GM12873 (cell line): ENCODE measurements around the gene SEC14L5.

Experiments
- CTCF ChIP-seq: IDR thresholded peaks from 2 replicates; pipeline ENCODE4 v1.5.1; 2012; ENCODE audit warnings: low read depth, mild to moderate bottlenecking, moderate library complexity, low read length, control low read depth; ENCODE audit not compliant: insufficient read depth; ENCODE audit errors: missing control alignments

SEC14L5 gene

GRCh38 chr16:4976611-4977145 lies 18.5 kb downstream of the SEC14L5 start:
- no peak for TF ChIP-seq CTCF

GRCh38 chr16:4979164-4979563 lies 21.0 kb downstream of the SEC14L5 start:
- TF ChIP-seq CTCF: no peak

GRCh38 chr16:4979736-4980660 lies 21.9 kb downstream of the SEC14L5 start:
- TF ChIP-seq CTCF: no peak

- no peak for TF ChIP-seq CTCF
Observed at GRCh38 chr16:4980691-4981090, 22.6 kb downstream of the SEC14L5 start.

GRCh38 chr16:4981473-4981872 lies 23.3 kb downstream of the SEC14L5 start:
- no peak for TF ChIP-seq CTCF

- no peak for TF ChIP-seq CTCF
Observed at GRCh38 chr16:4982056-4982867, 24.1 kb downstream of the SEC14L5 start.
